Endothelial cell (in vitro differentiated cells): Measurements from ENCODE around the gene HCRTR1. TPM values are rescaled to one million over a fixed set of nuclear protein-coding genes. Genes with fewer than 3 reads are reported as not detected.

ENCODE experiments used
- DNase-seq: peaks from one replicate; pipeline ENCODE4 v3.0.0; 2021; ENCODE audit warnings: low spot score
- H3K27ac Mint-ChIP-seq: one replicate; pipeline ENCODE4 v1.8.0; 2021; ENCODE audit warnings: mixed read lengths, inconsistent platforms; ENCODE audit not compliant: unreplicated experiment
- H3K27me3 Mint-ChIP-seq: one replicate; pipeline ENCODE4 v1.8.0; 2021; ENCODE audit warnings: mild to moderate bottlenecking, moderate library complexity, mixed read lengths, inconsistent platforms; ENCODE audit not compliant: unreplicated experiment
- H3K36me3 Mint-ChIP-seq: one replicate; pipeline ENCODE4 v1.8.0; 2021; ENCODE audit warnings: mild to moderate bottlenecking, low read depth, mixed read lengths, inconsistent platforms; ENCODE audit not compliant: unreplicated experiment
- H3K4me1 Mint-ChIP-seq: one replicate; pipeline ENCODE4 v1.8.0; 2021; ENCODE audit warnings: mild to moderate bottlenecking, mixed read lengths, inconsistent platforms; ENCODE audit not compliant: unreplicated experiment
- H3K4me3 Mint-ChIP-seq: one replicate; pipeline ENCODE4 v1.8.0; 2021; ENCODE audit warnings: mild to moderate bottlenecking, mixed read lengths, inconsistent platforms; ENCODE audit not compliant: unreplicated experiment
- H3K9me3 Mint-ChIP-seq: one replicate; pipeline ENCODE4 v1.8.0; 2021; ENCODE audit warnings: mixed read lengths, inconsistent platforms; ENCODE audit not compliant: unreplicated experiment
- CTCF ChIP-seq: fragments of 200-600 bp; sonication (generic); IDR thresholded peaks from one replicate; pipeline ENCODE4 v1.5.0; 2021; ENCODE audit warnings: antibody characterized with exemption; ENCODE audit not compliant: unreplicated experiment
- total RNA-seq: library from RNA; stranded (reverse); fragmentation: NEBNext Ultra II Directional; extraction: Animal tissue kit (Norgen Biotek cat#: 25700); gene quantifications from one replicate; pipeline ENCODE4 v1.2.1, GENCODE V29; 2021; ENCODE audit not compliant: unreplicated experiment

Gene HCRTR1
- total RNA-seq, 1 donor from 2014 or later = not detected

GRCh38 chr1:31664528-31664927, 47.0 kb downstream of the HCRTR1 start:
- no peak for TF ChIP-seq CTCF
- Mint-ChIP-seq H3K36me3 (peaks cover 4% of the 10 kb centered on the region), H3K27ac (no peak overlapping the region), H3K4me1 (peaks cover 17% of the 10 kb centered on the region), H3K27me3 (peaks cover 10% of the 10 kb centered on the region), H3K4me3 (no peak overlapping the region), H3K9me3 (no peaks in the 10 kb centered on the region)
- no peak for DNase-seq

GRCh38 chr1:31665234-31665878, 47.9 kb downstream of the HCRTR1 start:
- Mint-ChIP-seq H3K27me3 (peaks cover 7% of the 10 kb centered on the region), H3K9me3 (no peaks in the 10 kb centered on the region), H3K27ac (no peak overlapping the region), H3K4me1 (peaks cover 21% of the 10 kb centered on the region), H3K36me3 (peaks cover 4% of the 10 kb centered on the region), H3K4me3 (no peak overlapping the region)
- no peak for DNase-seq
- TF ChIP-seq CTCF = no peak

- no peak for DNase-seq
- Mint-ChIP-seq H3K9me3 (no peaks in the 10 kb centered on the region), H3K36me3 (peaks cover 4% of the 10 kb centered on the region), H3K27me3 (peaks cover 11% of the 10 kb centered on the region), H3K4me3 (no peak overlapping the region), H3K4me1 (peaks cover 20% of the 10 kb centered on the region), H3K27ac (no peak overlapping the region)
- TF ChIP-seq CTCF = no peak
These were observed 48.9 kb downstream of the HCRTR1 start for GRCh38 chr1:31666263-31666963.

GRCh38 chr1:31667065-31667785, 49.7 kb downstream of the HCRTR1 start:
- Mint-ChIP-seq H3K27me3 (peaks cover 11% of the 10 kb centered on the region), H3K4me1 (peaks cover 15% of the 10 kb centered on the region), H3K4me3 (no peak overlapping the region), H3K36me3 (peaks cover 4% of the 10 kb centered on the region), H3K9me3 (no peaks in the 10 kb centered on the region), H3K27ac (no peak overlapping the region)
- DNase-seq = no peak
- TF ChIP-seq CTCF = no peak
